LNCaP clone FGC (cell line): ENCODE measurements around the gene TNS4.
"Not testable (repeated sequence)": the region's sequence is repeated elsewhere in the genome, so short reads cannot be mapped to it uniquely, and the experiment has no call there.

Experiments used
- DNase-seq: peaks from one replicate; pipeline ENCODE4 v3.0.0-alpha.2; 2011; ENCODE audit warnings: low read depth
- H3K4me3 ChIP-seq: 2 replicates; pipeline ENCODE4 v1.5.1; 2011; ENCODE audit warnings: mild to moderate bottlenecking, low read depth, low read length, control low read depth
- CTCF ChIP-seq: IDR thresholded peaks from 2 replicates; pipeline ENCODE4 v1.5.1; 2012; ENCODE audit warnings: mild to moderate bottlenecking; ENCODE audit not compliant: control insufficient read depth, insufficient read depth; ENCODE audit errors: extremely low read depth

TNS4 gene, protein sequence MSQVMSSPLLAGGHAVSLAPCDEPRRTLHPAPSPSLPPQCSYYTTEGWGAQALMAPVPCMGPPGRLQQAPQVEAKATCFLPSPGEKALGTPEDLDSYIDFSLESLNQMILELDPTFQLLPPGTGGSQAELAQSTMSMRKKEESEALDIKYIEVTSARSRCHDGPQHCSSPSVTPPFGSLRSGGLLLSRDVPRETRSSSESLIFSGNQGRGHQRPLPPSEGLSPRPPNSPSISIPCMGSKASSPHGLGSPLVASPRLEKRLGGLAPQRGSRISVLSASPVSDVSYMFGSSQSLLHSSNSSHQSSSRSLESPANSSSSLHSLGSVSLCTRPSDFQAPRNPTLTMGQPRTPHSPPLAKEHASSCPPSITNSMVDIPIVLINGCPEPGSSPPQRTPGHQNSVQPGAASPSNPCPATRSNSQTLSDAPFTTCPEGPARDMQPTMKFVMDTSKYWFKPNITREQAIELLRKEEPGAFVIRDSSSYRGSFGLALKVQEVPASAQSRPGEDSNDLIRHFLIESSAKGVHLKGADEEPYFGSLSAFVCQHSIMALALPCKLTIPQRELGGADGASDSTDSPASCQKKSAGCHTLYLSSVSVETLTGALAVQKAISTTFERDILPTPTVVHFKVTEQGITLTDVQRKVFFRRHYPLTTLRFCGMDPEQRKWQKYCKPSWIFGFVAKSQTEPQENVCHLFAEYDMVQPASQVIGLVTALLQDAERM

GRCh38 chr17:40501499-40501911, at the start of gene TNS4:
Gene TNS4 (minus strand): TSS chr17:40501623. CDS start chr17:40496425, 5,198 bp downstream.
- H3K4me3 ChIP-seq: no peak within 1 kb of the TSS
- TF ChIP-seq CTCF: no peak
- DNase-seq: no peak

DNA sequence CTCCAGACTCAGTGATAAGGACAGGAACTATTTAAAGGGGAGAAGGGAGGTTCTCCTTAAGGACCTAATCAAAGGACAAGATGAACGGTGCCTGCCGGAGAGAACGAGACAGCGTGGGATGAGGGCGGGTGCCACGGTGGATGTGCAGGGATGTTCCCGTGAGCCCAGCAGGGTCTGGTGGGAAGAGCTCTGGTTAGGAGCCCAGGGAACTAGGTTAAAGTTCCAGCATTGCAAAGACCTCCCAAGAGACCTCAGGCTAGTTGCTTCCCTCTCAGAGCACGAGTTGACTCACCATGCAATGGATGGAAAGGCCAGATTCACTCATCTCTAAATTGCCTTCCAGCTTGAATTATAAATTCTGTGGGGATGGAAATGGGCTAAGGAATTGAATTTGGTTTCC, 49.2 kb upstream of the TNS4 start:
- H3K4me3 ChIP-seq: no peak overlapping the region
- no peak for DNase-seq
- TF ChIP-seq CTCF: no peak

DNA sequence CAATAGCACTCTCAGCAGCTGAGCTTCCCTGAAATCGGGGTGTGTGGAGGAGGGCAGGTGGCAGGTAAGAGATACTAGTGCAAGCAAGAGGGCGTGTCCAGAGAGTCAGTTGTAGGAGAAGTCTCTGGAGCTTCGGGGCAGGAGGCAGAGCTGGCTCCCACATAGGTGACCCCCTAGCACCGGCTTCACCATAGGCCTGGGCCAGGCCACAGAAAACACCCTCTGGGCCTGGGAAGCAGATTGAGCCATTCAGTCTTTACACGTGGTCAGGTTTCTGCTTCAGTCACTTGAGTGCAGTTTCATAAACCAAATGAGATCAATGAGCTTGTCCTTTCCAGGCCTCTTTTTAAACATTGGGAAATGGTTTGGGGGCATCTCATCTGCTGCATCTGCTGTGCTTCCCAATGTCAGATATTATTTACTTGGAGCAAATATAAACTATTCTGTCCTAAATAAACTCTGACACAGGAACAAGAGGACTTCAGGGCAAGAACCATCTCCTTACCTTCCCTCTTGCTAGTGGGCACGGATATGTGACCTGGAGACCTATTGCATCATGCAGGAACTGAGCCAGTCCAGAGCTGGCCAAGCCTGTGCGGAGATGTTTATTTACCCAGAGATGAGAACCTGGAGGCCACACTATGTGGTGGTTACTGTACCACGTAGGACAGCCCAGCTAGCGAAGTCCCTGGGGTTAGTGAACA, 47.7 kb upstream of the TNS4 start:
- DNase-seq: peak; percentile 79
- no peak overlapping the region for H3K4me3 ChIP-seq
- TF ChIP-seq CTCF: no peak

DNA sequence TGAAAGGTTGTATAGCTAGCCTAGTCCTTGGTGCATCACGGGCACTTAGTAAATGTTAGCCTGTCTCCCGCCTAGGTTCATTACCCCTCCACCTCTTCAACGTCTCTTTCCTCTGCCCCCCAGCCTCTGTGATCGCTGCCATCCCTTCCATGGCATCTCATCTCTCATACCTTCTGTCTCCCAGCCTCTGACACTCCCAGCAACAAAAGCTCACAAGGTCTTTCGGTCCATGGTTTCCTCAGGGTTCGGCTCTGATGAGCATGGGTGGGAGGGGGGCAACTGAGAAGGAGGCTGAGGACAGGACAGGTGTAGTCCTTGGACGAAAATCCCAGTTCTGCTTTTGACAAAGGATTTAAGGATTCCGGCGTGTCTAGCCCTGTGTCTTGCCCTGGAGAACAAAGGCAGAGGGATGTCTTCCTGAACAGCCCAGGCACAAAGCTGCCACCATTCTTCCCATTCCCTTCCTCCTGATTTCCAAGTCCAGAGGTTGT, 47.1 kb upstream of the TNS4 start:
- TF ChIP-seq CTCF: no peak

GRCh38 chr17:40547785-40548478, 46.5 kb upstream of the TNS4 start:
- no peak overlapping the region for H3K4me3 ChIP-seq
- no peak for TF ChIP-seq CTCF
- no peak for DNase-seq

More for the DNA sequence above, 47.1 kb upstream of the TNS4 start:
- H3K4me3 ChIP-seq: no peak overlapping the region
- DNase-seq: no peak

DNA sequence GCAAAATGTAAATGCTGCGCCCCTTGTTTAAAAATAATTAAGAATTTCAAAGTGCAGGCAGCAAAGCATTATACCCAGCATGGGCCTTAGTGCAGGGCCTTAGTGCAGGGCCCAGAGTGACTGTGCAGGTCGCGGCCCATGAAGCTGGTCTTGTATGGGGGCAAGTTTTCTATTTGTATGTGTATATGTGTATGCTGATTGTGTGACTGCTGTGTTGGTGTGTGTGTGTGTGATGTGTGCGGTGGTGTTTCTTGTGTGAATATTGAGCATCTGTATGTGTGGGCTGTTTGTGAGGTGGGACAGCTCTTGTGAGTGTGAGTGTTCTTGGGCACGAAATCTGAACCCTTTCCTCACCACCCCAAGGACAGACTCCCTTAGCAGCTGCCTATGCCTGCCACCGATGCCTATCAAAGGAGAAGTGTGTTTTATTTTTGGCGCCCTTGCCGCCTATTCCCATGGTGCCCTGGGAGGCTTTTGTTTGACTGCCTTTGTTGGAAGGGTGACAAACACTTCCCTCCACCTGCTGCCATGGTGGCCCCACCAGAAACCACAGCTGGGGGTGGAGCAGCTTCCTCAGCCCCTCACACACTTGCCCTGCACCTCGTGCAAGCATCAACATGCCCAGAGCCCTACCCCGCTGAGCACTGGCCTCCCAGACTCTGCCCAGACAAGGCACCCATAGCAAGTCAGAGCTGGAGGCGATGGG, 45.8 kb upstream of the TNS4 start:
- no peak for DNase-seq
- H3K4me3 ChIP-seq: no peak overlapping the region
- no peak for TF ChIP-seq CTCF

DNA sequence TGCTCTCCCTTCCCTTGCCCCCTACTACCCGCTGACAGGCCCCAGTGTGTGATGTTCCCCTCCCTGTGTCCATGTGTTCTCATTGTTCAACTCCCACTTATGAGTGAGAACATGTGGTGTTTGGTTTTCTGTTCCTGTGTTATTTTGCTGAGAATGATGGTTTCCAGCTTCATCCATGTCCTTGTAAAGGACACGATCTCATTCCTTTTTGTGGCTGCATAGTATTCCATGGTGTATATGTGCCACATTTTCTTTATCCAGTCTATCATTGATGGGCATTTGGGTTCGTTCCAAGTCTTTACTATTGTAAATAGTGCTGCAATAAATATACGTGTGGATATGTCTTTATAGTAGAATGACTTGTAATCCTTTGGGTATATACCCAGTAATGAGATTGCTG, 45.1 kb upstream of the TNS4 start:
- H3K4me3 ChIP-seq: not testable (repeated sequence)

More for the DNA sequence above, 45.1 kb upstream of the TNS4 start:
- not testable (repeated sequence) for DNase-seq
